IMR-90 (cell line): Measurements from ENCODE around the gene SLC25A28. TPM values are rescaled to one million over a fixed set of nuclear protein-coding genes. Genes with fewer than 3 reads are reported as not detected.

ENCODE experiments used
- ATAC-seq: fragments of 200-7000 bp; cut with Tn5 transposase; 2 replicates; pipeline ENCODE4 v1.9.1; 2020; ENCODE audit warnings: low read depth, mild to moderate bottlenecking, moderate library complexity
- BruUV-seq: library from RNA; stranded (reverse); fragments of 400-500 nt; replicated peaks from 2 replicates; lab custom pipeline; 2021; lab: Mats Ljungman, UMichigan
- CTCF ChIA-PET: fragments of 300-600 bp; formaldehyde crosslinking; extraction: SDS; loops from one replicate; lab custom pipeline; 2021; ENCODE audit warnings: antibody characterized with exemption; lab: Yijun Ruan, JAX
- POLR2A ChIA-PET: fragments of 300-600 bp; sonication (Branson Sonifier 250); formaldehyde crosslinking; loops from one replicate; lab custom pipeline; 2022; ENCODE audit warnings: antibody characterized with exemption; ENCODE audit not compliant: unreplicated experiment; lab: Charles Lee
- DNase-seq: peaks from one replicate; pipeline ENCODE4 v3.0.0; 2013
- H2AFZ ChIP-seq: replicated peaks from 2 replicates; pipeline ENCODE3; 2013; ENCODE audit warnings: low read length, mild to moderate bottlenecking; ENCODE audit not compliant: poor library complexity
- H2AK5ac ChIP-seq: 2 replicates; pipeline ENCODE4 v1.6.1; 2013; ENCODE audit warnings: low read depth, low read length, inconsistent platforms
- H2AK9ac ChIP-seq: replicated peaks from 2 replicates; pipeline ENCODE3; 2013; ENCODE audit warnings: mild to moderate bottlenecking, low read depth, low read length, moderate library complexity; ENCODE audit not compliant: poor library complexity
- H2BK120ac ChIP-seq: 2 replicates; pipeline ENCODE4 v1.6.1; 2013; ENCODE audit warnings: low read depth, low read length, inconsistent platforms
- H2BK15ac ChIP-seq: 3 replicates; pipeline ENCODE4 v1.6.1; 2013; ENCODE audit warnings: low read depth, low read length, inconsistent platforms
- H2BK20ac ChIP-seq: 2 replicates; pipeline ENCODE4 v1.6.1; 2013; ENCODE audit warnings: low read depth, mild to moderate bottlenecking, inconsistent platforms, low read length, moderate library complexity
- H2BK5ac ChIP-seq: 2 replicates; pipeline ENCODE4 v1.6.1; 2013; ENCODE audit warnings: mild to moderate bottlenecking, low read depth, low read length, inconsistent platforms; ENCODE audit not compliant: poor library complexity, severe bottlenecking
- H3K14ac ChIP-seq: replicated peaks from 2 replicates; pipeline ENCODE4 v1.6.1; 2013; ENCODE audit warnings: low read depth, low read length, inconsistent platforms
- H3K18ac ChIP-seq: 2 replicates; pipeline ENCODE4 v1.6.1; 2013; ENCODE audit warnings: low read depth, low read length, control low read depth
- H3K23ac ChIP-seq: 2 replicates; pipeline ENCODE4 v1.6.1; 2013; ENCODE audit warnings: low read depth, low read length, inconsistent platforms
- H3K27ac ChIP-seq: 2 replicates; pipeline ENCODE4 v1.5.1; 2013; ENCODE audit warnings: mild to moderate bottlenecking, control low read depth, low read length; ENCODE audit not compliant: insufficient read depth
- H3K27me3 ChIP-seq: 2 replicates; pipeline ENCODE4 v1.6.1; 2013; ENCODE audit warnings: low read length; ENCODE audit not compliant: control insufficient read depth, insufficient read depth
- H3K36me3 ChIP-seq: 2 replicates; pipeline ENCODE4 v1.6.1; 2013; ENCODE audit warnings: low read length, mixed read lengths; ENCODE audit not compliant: control insufficient read depth, insufficient read depth
- H3K4ac ChIP-seq: 2 replicates; pipeline ENCODE4 v1.6.1; 2013; ENCODE audit warnings: low read depth, low read length, inconsistent platforms
- H3K4me1 ChIP-seq: 2 replicates; pipeline ENCODE4 v1.6.1; 2013; ENCODE audit warnings: low read length, mixed read lengths; ENCODE audit not compliant: control insufficient read depth, insufficient read depth
- H3K4me2 ChIP-seq: 2 replicates; pipeline ENCODE4 v1.6.1; 2013; ENCODE audit warnings: low read depth, mild to moderate bottlenecking, control low read depth, low read length, moderate library complexity
- H3K4me3 ChIP-seq: 2 replicates; pipeline ENCODE4 v1.5.1; 2013; ENCODE audit warnings: low read depth, mild to moderate bottlenecking, control low read depth, low read length, moderate library complexity; ENCODE audit not compliant: insufficient read depth
- H3K56ac ChIP-seq: 2 replicates; pipeline ENCODE4 v1.6.1; 2013; ENCODE audit warnings: low read length, inconsistent platforms; ENCODE audit not compliant: insufficient read depth; ENCODE audit errors: extremely low read depth
- H3K79me1 ChIP-seq, 2 experiments: 2 replicates each; pipeline ENCODE4 v1.6.1; 2013; ENCODE audit warnings: low read length in 2 of 2, inconsistent platforms in 1 of 2, low read depth in 1 of 2
- H3K9ac ChIP-seq: 2 replicates; pipeline ENCODE4 v1.6.1; 2013; ENCODE audit warnings: low read depth, low read length, control low read depth
- H3K9me1 ChIP-seq: 2 replicates; pipeline ENCODE4 v1.6.1; 2013; ENCODE audit warnings: low read length, inconsistent platforms; ENCODE audit not compliant: insufficient read depth
- H3K9me3 ChIP-seq: 2 replicates; pipeline ENCODE4 v1.6.1; 2013; ENCODE audit warnings: low read length; ENCODE audit not compliant: control insufficient read depth, insufficient read depth
- H4K20me1 ChIP-seq: 2 replicates; pipeline ENCODE4 v1.6.1; 2013; ENCODE audit warnings: low read length, inconsistent platforms; ENCODE audit not compliant: insufficient read depth
- H4K5ac ChIP-seq: 2 replicates; pipeline ENCODE4 v1.6.1; 2013; ENCODE audit warnings: mild to moderate bottlenecking, low read depth, low read length, control low read depth
- H4K8ac ChIP-seq, 2 experiments: 2 replicates each; pipeline ENCODE4 v1.6.1; 2013; ENCODE audit warnings: low read depth in 2 of 2, low read length in 2 of 2, control low read depth in 1 of 2, inconsistent platforms in 1 of 2
- H4K91ac ChIP-seq: 2 replicates; pipeline ENCODE4 v1.6.1; 2013; ENCODE audit warnings: low read depth, low read length, inconsistent platforms; ENCODE audit not compliant: insufficient read depth
- BHLHE40 ChIP-seq: fragments of 150-350 bp; IDR thresholded peaks from 2 replicates; pipeline ENCODE4 v1.6.1; 2016; ENCODE audit warnings: mild to moderate bottlenecking, low read depth, low read length
- CEBPB ChIP-seq: IDR thresholded peaks from 2 replicates; pipeline ENCODE4 v1.6.1; 2012; ENCODE audit warnings: low read depth, low read length, improper control_type of control experiment
- CHD1 ChIP-seq: IDR thresholded peaks from 2 replicates; pipeline ENCODE4 v1.6.1; 2012; ENCODE audit warnings: low read depth, low read length, improper control_type of control experiment
- FOS ChIP-seq: fragments of 150-350 bp; IDR thresholded peaks from 2 replicates; pipeline ENCODE4 v1.6.1; 2016; ENCODE audit warnings: low read depth, low read length
- MAFK ChIP-seq: IDR thresholded peaks from 2 replicates; pipeline ENCODE4 v1.6.1; 2012; ENCODE audit warnings: low read depth, low read length, improper control_type of control experiment
- MAZ ChIP-seq: IDR thresholded peaks from 2 replicates; pipeline ENCODE4 v1.6.1; 2012; ENCODE audit warnings: low read depth, mild to moderate bottlenecking, low read length, improper control_type of control experiment, moderate library complexity, borderline replicate concordance
- MXI1 ChIP-seq: IDR thresholded peaks from 2 replicates; pipeline ENCODE4 v1.6.1; 2012; ENCODE audit warnings: low read depth, mild to moderate bottlenecking, low read length, moderate library complexity, borderline replicate concordance
- NFE2L2 ChIP-seq: fragments of 150-350 bp; IDR thresholded peaks from 2 replicates; pipeline ENCODE4 v1.6.1; 2016; ENCODE audit warnings: low read depth, mild to moderate bottlenecking, low read length
- POLR2A ChIP-seq: IDR thresholded peaks from 2 replicates; pipeline ENCODE4 v1.6.1; 2012; ENCODE audit warnings: mild to moderate bottlenecking, low read depth, low read length
- RAD21 ChIP-seq: IDR thresholded peaks from 2 replicates; pipeline ENCODE4 v1.6.1; 2012; ENCODE audit warnings: low read length, improper control_type of control experiment
- RCOR1 ChIP-seq: IDR thresholded peaks from 2 replicates; pipeline ENCODE4 v1.6.1; 2012; ENCODE audit warnings: mild to moderate bottlenecking, low read length, improper control_type of control experiment; ENCODE audit not compliant: insufficient replicate concordance
- RFX5 ChIP-seq: IDR thresholded peaks from 2 replicates; pipeline ENCODE4 v1.8.0; 2012; ENCODE audit warnings: low read depth, mild to moderate bottlenecking, low read length, moderate library complexity
- SMC3 ChIP-seq: fragments of 150-350 bp; IDR thresholded peaks from 2 replicates; pipeline ENCODE4 v1.6.1; 2016; ENCODE audit warnings: low read depth, mild to moderate bottlenecking, antibody characterized with exemption, low read length, moderate library complexity
- WGBS, 2 experiments: methylation state at CpG; one replicate each; pipeline versions ENCODE4 v1.1.5 to v1.1.7; 2013; ENCODE audit warnings: missing lambda C conversion rate in 2 of 2; ENCODE audit not compliant: insufficient read length in 1 of 2; ENCODE audit errors: extremely low coverage in 2 of 2; 5-methylcytosine and 5-hydroxymethylcytosine counted together
- dilution Hi-C: fragments of 300-500 bp; cut with HindIII; formaldehyde crosslinking; loops from one replicate; pipeline ENCODE4 v1.14.3; 2018; ENCODE audit warnings: low sequenced_read_pairs; ENCODE audit not compliant: unreplicated experiment
- in situ Hi-C: fragments of 300-500 bp; cut with MboI; formaldehyde crosslinking; loops from 3 replicates; pipeline ENCODE4 v1.14.3; 2019; ENCODE audit warnings: low sequenced_read_pairs, inconsistent platforms, mixed read lengths
- intact Hi-C: fragments of 100-400 bp; cut with micrococcal nuclease; formaldehyde crosslinking; loops from 2 replicates; pipeline ENCODE4 v1.10.0; 2022
- polyA plus RNA-seq, 3 experiments: library from polyadenylated mRNA; depleted of rRNA; stranded (reverse); fragments of >200 nt; gene quantifications; 2 replicates each; pipeline ENCODE4 v1.2.3, GENCODE V29; 2012; ENCODE audit warnings: low replicate concordance in 1 of 3
- total RNA-seq: library from RNA; depleted of rRNA; stranded (reverse); fragments of >200 nt; gene quantifications from 2 replicates; pipeline ENCODE4 v1.2.3, GENCODE V29; 2012
- TF ChIP-seq, protein P1 (sequence below): fragments of 150-350 bp; IDR thresholded peaks from 2 replicates; pipeline ENCODE4 v1.6.1; 2017; ENCODE audit warnings: mild to moderate bottlenecking, antibody characterized with exemption, low read length, low read depth
- TF ChIP-seq, protein P2 (sequence below): fragments of 150-350 bp; IDR thresholded peaks from 2 replicates; pipeline ENCODE4 v1.6.1; 2016; ENCODE audit warnings: low read depth, mild to moderate bottlenecking, low read length, moderate library complexity, borderline replicate concordance
- TF ChIP-seq, protein P3 (sequence below): conservative IDR thresholded peaks from 2 replicates; pipeline ENCODE4 v1.5.1; 2012; ENCODE audit warnings: mild to moderate bottlenecking, low read depth, low read length, improper control_type of control experiment

SLC25A28 gene
- total and polyA plus RNA-seq, 2 of the 4 experiments (the other 2 are of a cell fraction) = 13.1 to 29.8 TPM

DNA sequence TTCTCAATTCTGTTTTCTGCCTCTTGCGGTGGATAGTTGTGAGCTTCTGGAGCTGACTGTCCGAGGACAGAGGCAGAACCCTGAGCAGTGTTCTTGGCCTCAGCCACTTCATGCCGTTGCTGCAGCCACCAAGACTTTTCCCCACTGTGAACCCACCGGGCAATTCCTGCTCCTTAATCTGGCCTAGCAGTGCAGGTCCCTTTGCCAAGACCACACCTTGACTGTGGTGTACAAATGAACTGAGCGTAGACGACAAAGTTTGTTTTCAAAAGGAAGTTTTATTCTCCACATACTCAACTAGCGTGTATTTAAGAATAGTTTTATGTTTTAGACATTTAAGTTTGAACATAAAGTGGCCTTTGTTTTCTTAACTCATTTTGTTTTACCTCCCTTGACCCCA, 29.4 kb downstream of the SLC25A28 start:
- no peak overlapping the region for H2BK20ac ChIP-seq
- H3K4ac ChIP-seq = no peak overlapping the region
- H4K91ac ChIP-seq = no peak overlapping the region
- ATAC-seq = no peak
- H3K4me1 ChIP-seq = no peaks in the 10 kb centered on the region
- no peak overlapping the region for H3K4me3 ChIP-seq
- H3K9me3 ChIP-seq = no peaks in the 10 kb centered on the region
- H2BK120ac ChIP-seq = no peak overlapping the region
- CTCF ChIA-PET = no interaction called here
- no peaks in the 10 kb centered on the region for H3K9me1 ChIP-seq
- no TSS peak for BruUV-seq
- H3K14ac ChIP-seq = no peak overlapping the region
- dilution Hi-C loops = no loop called here
- no peak overlapping the region for H3K56ac ChIP-seq
- in situ Hi-C loops = no loop called here
- TF ChIP-seq, protein P1, sequence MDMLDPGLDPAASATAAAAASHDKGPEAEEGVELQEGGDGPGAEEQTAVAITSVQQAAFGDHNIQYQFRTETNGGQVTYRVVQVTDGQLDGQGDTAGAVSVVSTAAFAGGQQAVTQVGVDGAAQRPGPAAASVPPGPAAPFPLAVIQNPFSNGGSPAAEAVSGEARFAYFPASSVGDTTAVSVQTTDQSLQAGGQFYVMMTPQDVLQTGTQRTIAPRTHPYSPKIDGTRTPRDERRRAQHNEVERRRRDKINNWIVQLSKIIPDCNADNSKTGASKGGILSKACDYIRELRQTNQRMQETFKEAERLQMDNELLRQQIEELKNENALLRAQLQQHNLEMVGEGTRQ = no peak
- TF ChIP-seq NFE2L2 = no peak
- TF ChIP-seq FOS = no peak
- TF ChIP-seq MAFK = no peak
- TF ChIP-seq POLR2A = no peak
- TF ChIP-seq BHLHE40 = no peak
- no peak for TF ChIP-seq RCOR1
- TF ChIP-seq, protein P2, sequence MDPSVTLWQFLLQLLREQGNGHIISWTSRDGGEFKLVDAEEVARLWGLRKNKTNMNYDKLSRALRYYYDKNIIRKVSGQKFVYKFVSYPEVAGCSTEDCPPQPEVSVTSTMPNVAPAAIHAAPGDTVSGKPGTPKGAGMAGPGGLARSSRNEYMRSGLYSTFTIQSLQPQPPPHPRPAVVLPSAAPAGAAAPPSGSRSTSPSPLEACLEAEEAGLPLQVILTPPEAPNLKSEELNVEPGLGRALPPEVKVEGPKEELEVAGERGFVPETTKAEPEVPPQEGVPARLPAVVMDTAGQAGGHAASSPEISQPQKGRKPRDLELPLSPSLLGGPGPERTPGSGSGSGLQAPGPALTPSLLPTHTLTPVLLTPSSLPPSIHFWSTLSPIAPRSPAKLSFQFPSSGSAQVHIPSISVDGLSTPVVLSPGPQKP = no peak
- TF ChIP-seq CEBPB = no peak
- TF ChIP-seq SMC3 = no peak
- TF ChIP-seq MAZ = no peak
- TF ChIP-seq MXI1 = no peak
- TF ChIP-seq, protein P3, sequence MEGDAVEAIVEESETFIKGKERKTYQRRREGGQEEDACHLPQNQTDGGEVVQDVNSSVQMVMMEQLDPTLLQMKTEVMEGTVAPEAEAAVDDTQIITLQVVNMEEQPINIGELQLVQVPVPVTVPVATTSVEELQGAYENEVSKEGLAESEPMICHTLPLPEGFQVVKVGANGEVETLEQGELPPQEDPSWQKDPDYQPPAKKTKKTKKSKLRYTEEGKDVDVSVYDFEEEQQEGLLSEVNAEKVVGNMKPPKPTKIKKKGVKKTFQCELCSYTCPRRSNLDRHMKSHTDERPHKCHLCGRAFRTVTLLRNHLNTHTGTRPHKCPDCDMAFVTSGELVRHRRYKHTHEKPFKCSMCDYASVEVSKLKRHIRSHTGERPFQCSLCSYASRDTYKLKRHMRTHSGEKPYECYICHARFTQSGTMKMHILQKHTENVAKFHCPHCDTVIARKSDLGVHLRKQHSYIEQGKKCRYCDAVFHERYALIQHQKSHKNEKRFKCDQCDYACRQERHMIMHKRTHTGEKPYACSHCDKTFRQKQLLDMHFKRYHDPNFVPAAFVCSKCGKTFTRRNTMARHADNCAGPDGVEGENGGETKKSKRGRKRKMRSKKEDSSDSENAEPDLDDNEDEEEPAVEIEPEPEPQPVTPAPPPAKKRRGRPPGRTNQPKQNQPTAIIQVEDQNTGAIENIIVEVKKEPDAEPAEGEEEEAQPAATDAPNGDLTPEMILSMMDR = no peak
- TF ChIP-seq RAD21 = no peak
- TF ChIP-seq RFX5 = no peak
- TF ChIP-seq CHD1 = no peak
- H2BK15ac ChIP-seq = no peak overlapping the region
- POLR2A ChIA-PET = no interaction called here
- no peak overlapping the region for H3K9ac ChIP-seq
- no peak overlapping the region for H2AK5ac ChIP-seq
- H2AK9ac ChIP-seq = no peak overlapping the region
- no peak overlapping the region for H3K23ac ChIP-seq
- intact Hi-C loops = no loop called here
- H3K79me1 ChIP-seq = no peaks in the 10 kb centered on the region
- WGBS, 2 experiments = 100% methylated on average over 1 of the region's 7 CpGs; no CpG with 5 or more reads in 1 of the 2 experiments
- no peaks in the 10 kb centered on the region for H4K20me1 ChIP-seq
- no peak overlapping the region for H3K18ac ChIP-seq
- no peak overlapping the region for H2BK5ac ChIP-seq
- peaks cover 26% of the 10 kb centered on the region for H3K27me3 ChIP-seq
- no peak overlapping the region for H4K8ac ChIP-seq
- H4K5ac ChIP-seq = no peak overlapping the region
- H3K4me2 ChIP-seq = no peak overlapping the region
- H2AFZ ChIP-seq = no peak overlapping the region
- no peaks in the 10 kb centered on the region for H3K36me3 ChIP-seq
- no peak overlapping the region for H3K27ac ChIP-seq
- no peak for DNase-seq
